Prostate gland (tissue), 2 donors: Measurements from ENCODE around the gene DIS3. TPM values are rescaled to one million over a fixed set of nuclear protein-coding genes. Genes with fewer than 3 reads are reported as not detected.
"Not testable (repeated sequence)": the region's sequence is repeated elsewhere in the genome, so short reads cannot be mapped to it uniquely, and the experiment has no call there.

Source experiments
- DNase-seq: peaks from one replicate; pipeline ENCODE4 v3.0.0-alpha.2; 2019; ENCODE audit warnings: low spot score
- H3K27ac ChIP-seq, 2 donors: fragments of 200-600 bp; sonication (generic); 2 replicates each; pipeline ENCODE4 v1.5.1; 2017 to 2019
- H3K27me3 ChIP-seq: fragments of 200-600 bp; sonication (generic); replicated peaks from 2 replicates; pipeline ENCODE4 v1.5.1; 2019; ENCODE audit not compliant: insufficient read depth
- H3K36me3 ChIP-seq, 2 donors: fragments of 200-600 bp; sonication (generic); 1 replicate in 1 of 2; 2 replicates in 1 of 2; pipeline versions ENCODE4 v1.5.1 to v1.8.1; 2017 to 2019
- H3K4me1 ChIP-seq: fragments of 200-600 bp; sonication (generic); replicated peaks from 2 replicates; pipeline ENCODE4 v1.5.1; 2019
- H3K4me3 ChIP-seq, 2 donors: fragments of 200-600 bp; sonication (generic); 2 replicates each; pipeline ENCODE4 v1.5.1; 2017 to 2019
- H3K9me3 ChIP-seq: fragments of 200-600 bp; sonication (generic); 2 replicates; pipeline ENCODE4 v1.5.1; 2017
- CTCF ChIP-seq, 4 experiments: fragments of 200-600 bp in 2 of 4; fragments of 450-650 bp in 2 of 4; sonication (generic) in 2 of 4; IDR thresholded peaks; 1 replicate in 3 of 4; 2 replicates in 1 of 4; pipeline ENCODE4 v1.5.1; 2016 to 2019; ENCODE audit warnings: antibody characterized with exemption in 4 of 4, mild to moderate bottlenecking in 2 of 4, moderate library complexity in 2 of 4
- POLR2A ChIP-seq: fragments of 450-650 bp; IDR thresholded peaks from one replicate; pipeline ENCODE4 v1.6.1; 2016; ENCODE audit warnings: antibody characterized with exemption, mild to moderate bottlenecking
- POLR2AphosphoS5 ChIP-seq: sonication (generic); formaldehyde crosslinking; IDR thresholded peaks from one replicate; pipeline ENCODE4 v1.6.1; 2017; ENCODE audit warnings: antibody characterized with exemption
- WGBS: methylation state at CpG from one replicate; pipeline ENCODE4 v1.1.5; 2018; 5-methylcytosine and 5-hydroxymethylcytosine counted together
- intact Hi-C: fragments of 100-400 bp; cut with DNase I; formaldehyde crosslinking; loops from one replicate; pipeline ENCODE4 v1.14.2; 2022
- total RNA-seq, 2 donors: library from RNA; depleted of rRNA; stranded (reverse); fragments of >200 nt; gene quantifications; one replicate each; pipeline ENCODE4 v1.1.0, GENCODE V29; 2016

Gene DIS3
- total RNA-seq, 2 donors from 2014 or later = 21.1 to 29.5 TPM

GRCh38 chr13:72798817-72799216 is 17.1 kb upstream of the DIS3 start:
- TF ChIP-seq POLR2A (no peak), CTCF (IDR thresholded peaks at IDR 0.05) (no peak), POLR2AphosphoS5 (no peak)

DNA sequence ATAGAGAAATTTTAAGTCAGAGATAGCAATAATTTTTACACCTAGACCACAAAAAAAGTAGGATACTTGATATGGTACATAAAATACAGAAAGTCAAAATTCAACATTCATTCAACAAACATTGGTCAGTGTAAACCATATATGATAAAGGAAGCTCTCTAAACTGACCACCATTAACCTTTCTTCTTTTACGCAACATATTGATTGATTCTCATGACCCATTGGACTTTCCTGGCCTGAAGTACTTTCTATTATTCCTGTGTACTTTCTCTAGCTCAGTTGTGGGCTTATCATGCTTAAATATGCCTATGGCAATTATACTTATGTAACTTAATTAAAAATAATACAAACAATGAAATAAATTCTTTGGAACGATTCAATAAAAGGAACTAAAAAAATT is 10.9 kb upstream of the DIS3 start:
- 95% methylated on average over 2 of the region's 2 CpGs for WGBS

More at GRCh38 chr13:72798817-72799216, 17.1 kb upstream of the DIS3 start:
- Histone ChIP-seq H3K27me3 (no peaks in the 10 kb centered on the region), H3K4me3 (no peak overlapping the region), H3K27ac (no peak overlapping the region), H3K4me1 (no peaks in the 10 kb centered on the region), H3K9me3 (no peaks in the 10 kb centered on the region), H3K36me3 (no peaks in the 10 kb centered on the region)
- DNase-seq = no peak
- intact Hi-C loops = no loop called here
- 74% methylated on average over 3 of the region's 3 CpGs for WGBS

DNA sequence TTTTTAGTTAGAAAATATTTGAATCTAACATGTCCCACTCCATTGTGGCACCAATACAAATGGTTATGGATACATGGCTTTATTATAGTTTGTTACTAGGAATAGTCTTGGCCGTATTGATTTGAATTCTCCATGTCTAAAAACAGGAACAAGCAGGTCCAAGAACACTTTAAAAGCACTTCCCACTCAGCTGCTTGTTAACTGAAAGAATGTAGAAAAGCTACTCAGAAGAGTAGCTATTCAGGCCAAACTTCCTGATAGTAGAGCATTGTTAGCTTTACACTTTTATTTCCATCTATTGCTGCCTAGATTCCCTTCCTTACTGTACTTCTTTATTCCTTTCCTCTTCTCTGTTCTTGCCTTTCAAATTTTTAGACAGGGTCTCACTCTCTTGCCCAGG is 7.1 kb upstream of the DIS3 start:
- intact Hi-C loops = no loop called here
- Histone ChIP-seq H3K36me3 (peaks cover 0 to 4% of the 10 kb centered on the region in 2 donors), H3K4me1 (no peaks in the 10 kb centered on the region), H3K27me3 (no peaks in the 10 kb centered on the region), H3K4me3 (no peak overlapping the region), H3K9me3 (no peaks in the 10 kb centered on the region), H3K27ac (no peak overlapping the region)
- WGBS = 33% methylated on average over 1 of the region's 1 CpG
- no peak for DNase-seq
- no peak for TF ChIP-seq POLR2AphosphoS5

More for the DNA sequence above, 10.9 kb upstream of the DIS3 start:
- Histone ChIP-seq H3K4me3 (no peak overlapping the region), H3K36me3 (peaks cover 0 to 4% of the 10 kb centered on the region in 2 donors), H3K27me3 (no peaks in the 10 kb centered on the region), H3K4me1 (no peaks in the 10 kb centered on the region), H3K27ac (no peak overlapping the region), H3K9me3 (no peaks in the 10 kb centered on the region)
- DNase-seq = no peak
- intact Hi-C loops = no loop called here
- TF ChIP-seq POLR2A (no peak), POLR2AphosphoS5 (no peak), CTCF (IDR thresholded peaks at IDR 0.05) (no peak)

GRCh38 chr13:72784679-72785078 is 3.0 kb upstream of the DIS3 start:
- not testable (repeated sequence) for H3K9me3 ChIP-seq, H3K27ac ChIP-seq, H3K4me1 ChIP-seq, H3K36me3 ChIP-seq, H3K27me3 ChIP-seq, DNase-seq, H3K4me3 ChIP-seq
- WGBS = 92% methylated on average over 4 of the region's 4 CpGs
- intact Hi-C loops = loop anchor here (5.0 kb wide), 1 partner anchor 273 kb away; the partner anchor contains the start of gene KLF5

DNA sequence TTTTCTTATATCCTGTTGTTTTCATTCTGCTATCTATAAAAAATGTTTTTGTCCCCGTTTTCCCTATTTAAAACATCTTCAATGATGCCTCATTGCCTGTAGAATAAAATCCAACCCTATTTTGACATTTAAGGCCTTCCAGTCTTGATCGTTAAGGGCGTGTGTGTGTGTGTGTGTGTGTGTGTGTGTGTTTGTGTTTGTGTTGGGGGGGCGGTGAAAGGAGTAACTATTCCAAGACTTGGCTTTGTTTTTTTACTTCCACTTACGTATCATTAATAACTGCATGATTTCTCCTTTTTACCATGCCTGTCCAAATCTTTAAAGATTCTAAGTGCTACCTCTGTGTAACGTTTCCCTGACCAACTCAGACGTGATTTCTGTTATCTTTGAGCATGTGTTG is 1.0 kb upstream of the DIS3 start:
- peaks cover 3% of the 10 kb centered on the region for H3K4me1 ChIP-seq
- intact Hi-C loops = loop anchor here (1.0 to 5.0 kb wide), 2 partner anchors 55 to 275 kb away; partner anchors contain the start of genes BORA, KLF5 and MZT1
- TF ChIP-seq POLR2A = no peak
- no peak for TF ChIP-seq CTCF (IDR thresholded peaks at IDR 0.05)
- TF ChIP-seq POLR2AphosphoS5 = no peak
- DNase-seq = no peak
- H3K9me3 ChIP-seq = no peaks in the 10 kb centered on the region
- H3K27me3 ChIP-seq = no peaks in the 10 kb centered on the region
- peak overlapping the region; percentile 68 to 75 for H3K27ac ChIP-seq
- peaks cover 0 to 3% of the 10 kb centered on the region in 2 donors for H3K36me3 ChIP-seq
- peak overlapping the region; percentile 83 to 90 for H3K4me3 ChIP-seq
- WGBS = 4% methylated on average over 7 of the region's 7 CpGs

DNA sequence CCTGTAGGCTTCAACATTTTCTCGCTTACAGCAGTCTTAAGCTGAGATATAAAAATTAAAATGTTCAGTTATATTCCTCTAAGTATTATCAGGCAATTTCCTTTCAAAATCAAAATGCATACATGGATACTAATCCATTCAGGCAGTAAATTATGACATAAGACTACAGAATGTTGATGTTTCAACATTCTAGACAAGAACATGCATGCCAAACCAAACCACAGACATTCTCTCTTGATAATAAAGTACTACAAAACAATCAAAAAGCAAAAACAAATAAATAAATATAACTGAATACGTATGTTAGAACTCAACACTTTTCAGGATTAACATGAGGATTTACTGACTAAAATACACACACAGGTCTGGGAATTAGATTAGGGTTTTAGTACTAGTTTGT is 7.7 kb downstream of the DIS3 start:
- Histone ChIP-seq H3K36me3 (peaks cover 6 to 9% of the 10 kb centered on the region in 2 donors), H3K27ac (no peak overlapping the region), H3K27me3 (no peaks in the 10 kb centered on the region), H3K4me1 (no peaks in the 10 kb centered on the region), H3K9me3 (no peaks in the 10 kb centered on the region), H3K4me3 (no peak overlapping the region)
- intact Hi-C loops = no loop called here
- no peak for DNase-seq
- TF ChIP-seq CTCF (IDR thresholded peaks at IDR 0.05) (no peak), POLR2A (no peak), POLR2AphosphoS5 (no peak)
- WGBS = 77% methylated on average over 2 of the region's 2 CpGs
